Activated CD8-positive, alpha-beta memory T cell treated with anti-CD3 and anti-CD28 coated beads, Interleukin-2, amount 50 U/mL, for 1 hour (primary cell): Measurements from ENCODE around the gene CYP27B1.
"Not testable (repeated sequence)": the region's sequence is repeated elsewhere in the genome, so short reads cannot be mapped to it uniquely, and the experiment has no call there.

Source experiments
- DNase-seq: peaks from one replicate; pipeline ENCODE4 v3.0.0-alpha.2; 2020; ENCODE audit errors: extremely low read depth

The CYP27B1 gene

DNA sequence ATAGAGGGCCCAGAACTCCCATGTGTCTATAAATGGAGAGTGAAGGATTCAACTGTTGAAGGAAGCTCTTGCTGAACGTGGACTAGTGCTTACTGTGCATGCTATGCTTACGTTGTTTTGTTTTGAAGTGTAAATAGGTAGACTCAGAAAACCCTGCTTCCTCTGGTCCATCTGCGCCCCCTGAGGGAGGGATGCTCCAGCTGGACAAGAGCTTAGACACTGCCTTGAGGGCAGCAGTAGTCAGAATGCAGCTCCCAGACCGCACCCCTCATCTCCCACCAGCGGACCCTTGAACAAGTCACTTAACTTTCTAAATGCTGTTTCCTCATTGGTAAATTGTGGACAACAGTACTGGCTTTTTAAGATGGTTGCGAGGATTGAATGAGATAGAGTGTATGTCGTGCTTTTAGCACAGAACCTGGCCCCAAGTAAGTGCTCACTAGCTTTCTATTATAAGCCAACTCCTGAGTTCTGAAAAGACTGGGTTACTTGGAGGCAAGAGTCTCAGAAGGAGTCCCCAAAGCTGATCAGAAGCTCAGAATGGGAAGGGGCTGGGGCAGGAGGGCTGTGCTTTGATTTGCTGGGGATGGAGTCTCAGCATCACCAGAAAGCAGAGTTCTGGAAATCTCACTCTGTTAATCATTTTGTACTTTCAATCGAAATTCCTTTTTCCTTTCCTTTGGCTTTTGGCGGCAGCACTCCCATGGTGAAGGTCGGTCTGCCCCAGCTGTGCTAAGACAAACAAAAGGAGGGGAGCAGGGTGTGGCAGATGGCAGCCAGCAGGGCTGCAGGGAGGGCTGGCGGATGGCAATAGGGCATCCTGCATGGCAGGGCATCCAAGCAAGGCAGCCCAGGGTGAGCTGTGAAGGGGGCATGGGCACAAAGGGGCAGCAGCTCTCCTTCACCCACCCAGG is 43.9 kb downstream of the CYP27B1 start:
- no peak for DNase-seq

DNA sequence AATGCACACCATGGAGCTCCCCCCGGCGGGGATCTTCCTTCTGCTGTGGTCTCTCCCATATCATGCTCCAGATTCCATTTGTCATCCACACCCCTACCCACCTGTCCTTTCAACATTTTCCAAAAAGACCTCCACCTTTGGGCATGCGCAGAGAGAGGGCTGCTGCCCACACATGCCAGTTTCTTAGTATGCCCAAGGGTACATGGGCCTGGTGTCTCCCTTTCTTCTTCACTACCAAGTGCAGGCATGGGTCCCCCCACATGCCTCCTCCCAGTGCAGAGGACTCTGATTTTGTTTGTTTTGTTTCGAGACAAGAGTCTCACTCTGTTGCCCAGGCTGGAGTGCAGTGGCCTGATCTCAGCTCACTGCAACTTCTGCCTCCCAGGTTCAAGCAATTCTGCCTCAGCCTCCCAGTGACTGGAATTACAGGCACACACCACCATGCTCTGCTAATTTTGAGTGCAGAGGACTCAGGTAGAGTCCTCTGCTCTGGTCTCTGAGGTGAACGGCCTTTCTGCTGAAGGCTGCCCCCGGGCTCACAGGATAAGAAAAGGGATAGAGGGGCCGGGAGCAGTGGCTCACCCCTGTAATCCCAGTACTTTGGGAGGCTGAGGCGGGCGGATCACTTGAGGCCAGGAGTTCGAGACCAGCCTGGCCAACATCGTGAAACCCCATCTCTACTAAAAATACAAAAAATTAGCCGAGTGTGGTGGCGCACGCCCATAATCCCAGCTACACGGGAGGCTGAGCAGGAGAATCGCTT is 44.9 kb downstream of the CYP27B1 start:
- not testable (repeated sequence) for DNase-seq

GRCh38 chr12:57720606-57721595 is 46.0 kb downstream of the CYP27B1 start:
- no peak for DNase-seq

DNA sequence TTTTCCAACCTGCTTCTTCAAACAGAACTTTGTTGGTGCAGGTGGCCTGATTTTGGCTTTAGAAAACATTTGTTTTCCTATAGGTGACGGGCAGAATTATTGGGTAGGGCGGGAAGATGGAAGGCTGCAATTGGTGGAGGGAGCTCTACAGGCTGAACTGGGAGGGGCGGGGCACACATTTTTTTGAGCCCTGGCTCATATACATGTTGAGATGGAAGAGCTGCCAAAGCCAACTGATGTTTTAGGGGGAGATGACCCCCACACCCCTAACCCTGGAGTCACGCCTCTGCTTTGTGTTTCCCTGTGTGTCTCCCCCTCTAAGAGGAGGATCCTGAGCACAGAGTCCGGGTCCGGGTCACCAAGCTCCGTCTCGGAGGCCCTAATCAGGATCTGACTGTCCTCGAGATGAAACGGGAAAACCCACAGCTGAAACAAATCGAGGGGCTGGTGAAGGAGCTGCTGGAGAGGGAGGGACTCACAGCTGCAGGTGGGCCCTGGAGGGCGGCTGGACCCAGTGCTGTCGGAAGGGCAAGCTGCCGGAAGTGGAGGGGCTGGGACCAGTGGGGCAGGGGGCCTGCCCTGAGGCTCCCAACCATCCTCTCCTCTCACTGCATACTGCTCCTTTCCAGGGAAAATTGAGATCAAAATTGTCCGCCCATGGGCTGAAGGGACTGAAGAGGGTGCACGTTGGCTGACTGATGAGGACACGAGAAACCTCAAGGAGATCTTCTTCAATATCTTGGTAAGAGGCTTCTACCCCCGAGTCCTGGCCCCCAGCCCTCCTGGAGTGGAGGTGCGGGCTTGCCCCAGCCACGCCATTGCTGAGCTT is 46.9 kb downstream of the CYP27B1 start:
- no peak for DNase-seq

DNA sequence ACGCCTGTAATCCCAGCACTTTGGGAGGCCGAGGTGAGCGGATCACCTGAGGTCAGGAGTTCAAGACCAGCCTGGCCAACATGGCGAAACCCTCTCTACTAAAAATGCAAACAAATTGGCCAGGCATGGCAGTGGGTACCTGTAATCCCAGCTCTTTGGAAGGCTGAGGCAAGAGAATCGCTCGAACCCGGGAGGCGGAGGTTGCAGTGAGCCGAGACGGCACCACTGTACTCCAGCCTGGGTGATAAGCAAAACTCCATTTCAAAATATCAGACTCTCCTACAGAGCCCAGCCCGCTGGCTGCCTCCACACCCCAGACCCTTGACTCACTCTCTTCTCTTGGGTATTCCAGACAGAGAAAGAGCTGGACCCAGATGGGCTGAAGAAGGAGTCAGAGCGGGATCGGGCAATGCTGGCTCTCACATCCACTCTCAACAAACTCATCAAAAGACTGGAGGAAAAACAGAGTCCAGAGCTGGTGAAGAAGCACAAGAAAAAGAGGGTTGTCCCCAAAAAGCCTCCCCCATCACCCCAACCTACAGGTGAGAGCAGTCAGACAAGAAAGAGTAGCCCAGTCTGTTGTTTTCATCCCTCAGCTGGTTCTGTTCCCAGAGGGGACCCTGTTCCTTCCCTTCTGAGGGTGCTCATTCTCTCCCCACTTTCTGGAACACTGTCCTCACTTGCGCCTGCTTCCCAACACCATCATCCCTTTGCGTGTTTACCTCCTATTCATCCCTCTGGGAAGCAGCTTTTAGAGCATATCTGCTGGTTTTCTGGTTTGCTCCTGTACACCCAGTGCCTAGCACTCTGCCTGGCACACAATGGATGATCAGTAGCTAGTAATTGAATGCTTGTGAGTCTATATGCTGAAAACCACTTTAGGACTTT is 48.0 kb downstream of the CYP27B1 start:
- no peak for DNase-seq

GRCh38 chr12:57717846-57718640 is 48.8 kb downstream of the CYP27B1 start:
- no peak for DNase-seq

DNA sequence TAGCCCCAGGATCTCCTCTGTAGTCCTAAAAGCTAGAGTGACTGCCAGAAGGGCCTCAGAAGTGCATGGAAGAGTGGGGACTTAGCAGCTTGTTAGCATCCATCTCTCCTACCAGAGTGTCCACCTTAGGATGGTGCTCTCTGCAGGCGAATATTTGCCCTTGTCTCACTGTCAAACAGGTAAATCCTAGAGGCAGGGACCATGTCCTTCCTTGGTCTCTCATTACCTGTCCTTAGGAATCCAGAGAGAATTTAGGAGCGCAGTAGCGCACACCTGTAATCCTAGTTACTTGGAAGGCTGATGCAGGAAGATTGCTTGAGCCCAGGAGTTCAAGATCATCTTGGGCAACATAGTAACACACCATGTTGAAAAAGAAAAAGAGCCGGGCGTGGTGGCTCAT is 49.7 kb downstream of the CYP27B1 start:
- DNase-seq: no peak

DNA sequence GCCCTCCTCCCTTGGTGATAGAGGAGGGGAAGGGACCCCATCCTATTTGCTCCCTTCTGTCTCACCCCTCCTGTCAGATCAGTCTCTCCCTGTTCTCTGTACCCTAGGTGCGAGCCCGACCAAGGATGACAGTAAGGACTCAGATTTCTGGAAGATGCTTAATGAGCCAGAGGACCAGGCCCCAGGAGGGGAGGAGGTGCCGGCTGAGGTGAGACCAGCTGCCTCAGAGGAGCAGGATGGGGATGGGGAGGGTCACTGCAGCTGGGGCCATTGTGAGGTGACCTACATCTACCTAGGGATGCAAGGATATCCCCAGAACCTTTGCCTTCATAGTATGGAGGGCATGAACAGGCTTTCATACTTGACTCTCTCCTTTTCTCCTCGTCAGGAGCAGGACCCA is 50.6 kb downstream of the CYP27B1 start:
- DNase-seq: no peak

GRCh38 chr12:57715786-57716185 is 51.1 kb downstream of the CYP27B1 start:
- DNase-seq: no peak

- not testable (repeated sequence) for DNase-seq
Measured at GRCh38 chr12:57715036-57715748, 51.7 kb downstream of the CYP27B1 start.

DNA sequence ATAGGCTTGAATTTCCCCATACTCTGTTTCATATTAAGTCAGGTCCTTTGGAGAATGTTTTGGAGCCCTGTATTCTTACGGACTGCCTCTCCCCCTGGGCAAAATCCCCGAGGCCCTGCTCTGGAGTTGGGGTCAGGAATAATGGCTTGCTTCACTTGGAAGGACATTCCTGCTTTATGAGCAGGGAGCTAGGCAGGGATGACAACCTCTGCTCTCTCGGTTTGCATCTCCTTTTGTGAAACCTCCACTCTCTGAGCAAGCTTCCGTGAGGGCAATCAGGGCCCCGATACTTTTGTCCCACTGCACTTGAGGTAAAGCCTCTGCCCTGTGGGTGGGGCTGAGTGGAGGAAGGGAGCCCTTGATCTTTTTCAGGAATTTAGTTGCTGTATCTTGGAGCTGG is 53.7 kb downstream of the CYP27B1 start:
- no peak for DNase-seq

- no peak for DNase-seq
Measured at GRCh38 chr12:57712701-57713100, 54.2 kb downstream of the CYP27B1 start.
